WTC11 (cell line): ENCODE results near the gene ABHD15. TPM values are rescaled to one million over a fixed set of nuclear protein-coding genes. Genes with fewer than 3 reads are reported as not detected.

ENCODE experiments used
- AFF4 ChIP-seq: sonication (generic); formaldehyde crosslinking; IDR thresholded peaks from 2 replicates; pipeline ENCODE4 v1.8.1; 2023; ENCODE audit warnings: mild to moderate bottlenecking, missing genetic modification reagents, borderline replicate concordance
- ARID4B ChIP-seq: sonication (generic); formaldehyde crosslinking; IDR thresholded peaks from 2 replicates; pipeline ENCODE4 v1.8.0; 2023; ENCODE audit warnings: missing genetic modification reagents, mild to moderate bottlenecking, borderline replicate concordance
- ATF3 ChIP-seq: sonication (generic); formaldehyde crosslinking; conservative IDR thresholded peaks from 2 replicates; pipeline ENCODE4 v1.8.1; 2022; ENCODE audit warnings: mild to moderate bottlenecking, missing genetic modification reagents
- ATF6 ChIP-seq: sonication (generic); formaldehyde crosslinking; IDR thresholded peaks from 2 replicates; pipeline ENCODE4 v1.8.1; 2023; ENCODE audit warnings: mild to moderate bottlenecking, missing genetic modification reagents
- CREB1 ChIP-seq: sonication (generic); formaldehyde crosslinking; IDR thresholded peaks from 2 replicates; pipeline ENCODE4 v1.8.0; 2023; ENCODE audit warnings: mild to moderate bottlenecking, missing genetic modification reagents
- E2F1 ChIP-seq: sonication (generic); formaldehyde crosslinking; IDR thresholded peaks from 2 replicates; pipeline ENCODE4 v1.8.0; 2022; ENCODE audit warnings: mild to moderate bottlenecking, missing genetic modification reagents
- EMX1 ChIP-seq: fragments of 250-450 bp; sonication (Bioruptor Pico); IDR thresholded peaks from 2 replicates; pipeline ENCODE4 v1.8.0; 2021; ENCODE audit warnings: mild to moderate bottlenecking
- ESRRA ChIP-seq: sonication (generic); formaldehyde crosslinking; IDR thresholded peaks from 2 replicates; pipeline ENCODE4 v1.8.1; 2022; ENCODE audit warnings: mild to moderate bottlenecking, missing genetic modification reagents, borderline replicate concordance
- FOXK1 ChIP-seq: sonication (generic); formaldehyde crosslinking; IDR thresholded peaks from 2 replicates; pipeline ENCODE4 v1.8.0; 2022; ENCODE audit warnings: mild to moderate bottlenecking, moderate library complexity, missing genetic modification reagents
- FOXP1 ChIP-seq: sonication (generic); formaldehyde crosslinking; IDR thresholded peaks from 2 replicates; pipeline ENCODE4 v1.8.0; 2022; ENCODE audit warnings: missing genetic modification reagents, mild to moderate bottlenecking, moderate library complexity, borderline replicate concordance
- JAZF1 ChIP-seq: fragments of 250-450 bp; sonication (Bioruptor Pico); IDR thresholded peaks from 2 replicates; pipeline ENCODE4 v1.9.0; 2021; ENCODE audit warnings: moderate library complexity, mild to moderate bottlenecking, inconsistent platforms
- MYBL2 ChIP-seq: sonication (generic); formaldehyde crosslinking; IDR thresholded peaks from 2 replicates; pipeline ENCODE4 v1.8.1; 2023; ENCODE audit warnings: mild to moderate bottlenecking, moderate library complexity, missing genetic modification reagents
- NR2C2 ChIP-seq: sonication (generic); formaldehyde crosslinking; IDR thresholded peaks from 2 replicates; pipeline ENCODE4 v1.8.0; 2022; ENCODE audit warnings: mild to moderate bottlenecking, missing genetic modification reagents
- PREB ChIP-seq: sonication (generic); formaldehyde crosslinking; IDR thresholded peaks from 2 replicates; pipeline ENCODE4 v1.8.1; 2022; ENCODE audit warnings: mild to moderate bottlenecking, missing genetic modification reagents, moderate library complexity, borderline replicate concordance
- SMAD4 ChIP-seq: sonication (generic); formaldehyde crosslinking; IDR thresholded peaks from 2 replicates; pipeline ENCODE4 v1.8.0; 2022; ENCODE audit warnings: mild to moderate bottlenecking, missing genetic modification reagents
- USF1 ChIP-seq: sonication (generic); formaldehyde crosslinking; IDR thresholded peaks from 2 replicates; pipeline ENCODE4 v1.8.0; 2022; ENCODE audit warnings: mild to moderate bottlenecking, missing genetic modification reagents
- ZNF138 ChIP-seq: sonication (generic); formaldehyde crosslinking; conservative IDR thresholded peaks from 2 replicates; pipeline ENCODE4 v1.8.1; 2022; ENCODE audit warnings: mild to moderate bottlenecking, moderate library complexity, missing genetic modification reagents
- ZNF263 ChIP-seq: sonication (generic); formaldehyde crosslinking; IDR thresholded peaks from 2 replicates; pipeline ENCODE4 v1.8.1; 2022; ENCODE audit warnings: low read depth, mild to moderate bottlenecking, moderate library complexity, missing genetic modification reagents
- ZNF416 ChIP-seq: fragments of 250-450 bp; sonication (Bioruptor Pico); IDR thresholded peaks from 2 replicates; pipeline ENCODE4 v1.9.0; 2021; ENCODE audit warnings: mild to moderate bottlenecking, inconsistent platforms
- ZNF532 ChIP-seq: fragments of 250-450 bp; sonication (Bioruptor Pico); IDR thresholded peaks from 2 replicates; pipeline ENCODE4 v1.9.0; 2021; ENCODE audit warnings: mild to moderate bottlenecking, borderline replicate concordance
- total RNA-seq: library from RNA; stranded (reverse); gene quantifications from 3 replicates; pipeline ENCODE4 v1.2.3, GENCODE V29; 2021

The ABHD15 gene
- total RNA-seq, 1 experiment from 2014 or later: 2.8 TPM

- TF ChIP-seq ARID4B (CRISPR knock-in tag) (peak; percentile 92), ZNF416 (CRISPR knock-in tag) (no peak), FOXK1 (CRISPR knock-in tag) (peak; percentile 93), SMAD4 (CRISPR knock-in tag) (peak; percentile 71; the same call in 1 of the 2 replicates), ATF3 (CRISPR knock-in tag) (0 out of 2 replicates have a peak, but pooled peaks have one; percentile 70), FOXP1 (CRISPR knock-in tag) (peak; percentile 97; the same call in 1 of the 2 replicates), ZNF532 (CRISPR knock-in tag) (no peak), ESRRA (CRISPR knock-in tag) (0 out of 2 replicates have a peak, but pooled peaks have one; percentile 79), MYBL2 (CRISPR knock-in tag) (peak; percentile 95), NR2C2 (CRISPR knock-in tag) (no peak), AFF4 (CRISPR knock-in tag) (no peak; the same call in 1 of the 2 replicates), USF1 (CRISPR knock-in tag) (peak; percentile 75; the same call in 1 of the 2 replicates), ZNF138 (CRISPR knock-in tag) (peak; percentile 49; the same call in 1 of the 2 replicates), ZNF263 (CRISPR knock-in tag) (peak; percentile 71), JAZF1 (CRISPR knock-in tag) (no peak), E2F1 (CRISPR knock-in tag) (peak; percentile 90; the same call in 1 of the 2 replicates), ATF6 (no peak), PREB (CRISPR knock-in tag) (no peak), EMX1 (CRISPR knock-in tag) (0 out of 2 replicates have a peak, but pooled peaks have one; percentile 60), CREB1 (peak; percentile 91)
These were observed 46.6 kb upstream of the ABHD15 start (continued) for GRCh38 chr17:29613352-29613837.
